Fibroblast of pulmonary artery (primary cell): Measurements from ENCODE around the gene THADA.

Experiments
- DNase-seq: peaks from one replicate; pipeline ENCODE4 v3.0.0-alpha.2; 2010; ENCODE audit warnings: low read depth
- H3K4me3 ChIP-seq: replicated peaks from 2 replicates; pipeline ENCODE4 v1.5.1; 2011; ENCODE audit warnings: low read depth, mild to moderate bottlenecking, control low read depth, low read length, moderate library complexity
- TF ChIP-seq, protein P1 (sequence below): IDR thresholded peaks from 2 replicates; pipeline ENCODE4 v1.5.1; 2011; ENCODE audit warnings: mild to moderate bottlenecking, control low read depth, low read length, inconsistent platforms; ENCODE audit errors: missing control alignments

The THADA gene

DNA sequence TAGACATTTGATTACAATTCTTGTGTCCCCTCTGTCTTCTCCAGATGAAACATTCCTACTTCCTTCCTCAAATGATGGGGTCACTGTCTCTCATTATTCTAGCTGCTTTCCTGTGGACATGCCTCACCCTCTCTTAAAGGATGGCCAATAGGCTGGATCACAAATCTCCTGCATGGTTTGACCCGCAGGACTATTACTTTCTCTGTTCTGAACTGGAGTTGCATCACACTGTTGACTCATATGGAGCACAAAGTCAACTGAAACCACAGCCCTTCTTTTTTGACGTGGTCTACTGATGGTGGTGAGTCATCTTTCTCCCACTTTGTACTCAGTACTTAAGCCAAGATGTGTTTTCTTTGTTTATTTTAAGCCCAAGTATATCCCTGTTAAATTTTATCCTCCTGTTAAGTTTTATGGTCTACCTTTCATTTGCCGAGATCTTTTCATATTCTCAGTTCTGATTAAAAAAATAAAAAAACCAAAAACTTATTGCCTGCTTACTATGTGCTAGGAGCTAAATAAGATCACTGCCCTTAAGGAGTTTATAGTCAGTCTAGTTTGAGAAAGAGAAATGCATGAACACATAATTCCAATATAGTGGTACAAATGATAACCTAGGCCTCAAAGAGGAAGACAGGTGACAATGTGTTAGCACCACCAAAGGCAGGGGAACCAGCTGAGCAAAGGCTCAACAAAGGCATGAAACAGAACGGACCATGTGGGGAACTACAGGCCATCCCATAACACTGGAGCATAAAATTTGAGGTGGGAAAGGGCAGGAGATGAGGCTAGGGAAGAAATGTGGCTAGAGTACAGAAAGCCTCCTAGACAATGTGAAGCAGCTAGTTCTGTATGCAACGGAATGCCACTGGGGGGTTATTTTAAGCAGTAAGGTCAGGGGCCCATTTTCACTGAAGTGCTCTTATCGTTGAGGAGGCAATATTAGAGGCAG, 301.8 kb downstream of the THADA start:
- peak; percentile 99 for DNase-seq
- TF ChIP-seq, protein P1, sequence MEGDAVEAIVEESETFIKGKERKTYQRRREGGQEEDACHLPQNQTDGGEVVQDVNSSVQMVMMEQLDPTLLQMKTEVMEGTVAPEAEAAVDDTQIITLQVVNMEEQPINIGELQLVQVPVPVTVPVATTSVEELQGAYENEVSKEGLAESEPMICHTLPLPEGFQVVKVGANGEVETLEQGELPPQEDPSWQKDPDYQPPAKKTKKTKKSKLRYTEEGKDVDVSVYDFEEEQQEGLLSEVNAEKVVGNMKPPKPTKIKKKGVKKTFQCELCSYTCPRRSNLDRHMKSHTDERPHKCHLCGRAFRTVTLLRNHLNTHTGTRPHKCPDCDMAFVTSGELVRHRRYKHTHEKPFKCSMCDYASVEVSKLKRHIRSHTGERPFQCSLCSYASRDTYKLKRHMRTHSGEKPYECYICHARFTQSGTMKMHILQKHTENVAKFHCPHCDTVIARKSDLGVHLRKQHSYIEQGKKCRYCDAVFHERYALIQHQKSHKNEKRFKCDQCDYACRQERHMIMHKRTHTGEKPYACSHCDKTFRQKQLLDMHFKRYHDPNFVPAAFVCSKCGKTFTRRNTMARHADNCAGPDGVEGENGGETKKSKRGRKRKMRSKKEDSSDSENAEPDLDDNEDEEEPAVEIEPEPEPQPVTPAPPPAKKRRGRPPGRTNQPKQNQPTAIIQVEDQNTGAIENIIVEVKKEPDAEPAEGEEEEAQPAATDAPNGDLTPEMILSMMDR: no peak
- H3K4me3 ChIP-seq: no peak overlapping the region

GRCh38 chr2:43292851-43293743, 302.7 kb downstream of the THADA start:
- DNase-seq: no peak
- TF ChIP-seq, protein P1: no peak

GRCh38 chr2:43292297-43292696, 303.5 kb downstream of the THADA start:
- DNase-seq: no peak
- no peak overlapping the region for H3K4me3 ChIP-seq
- TF ChIP-seq, protein P1: no peak

More at GRCh38 chr2:43292851-43293743, 302.7 kb downstream of the THADA start:
- H3K4me3 ChIP-seq: no peak overlapping the region

DNA sequence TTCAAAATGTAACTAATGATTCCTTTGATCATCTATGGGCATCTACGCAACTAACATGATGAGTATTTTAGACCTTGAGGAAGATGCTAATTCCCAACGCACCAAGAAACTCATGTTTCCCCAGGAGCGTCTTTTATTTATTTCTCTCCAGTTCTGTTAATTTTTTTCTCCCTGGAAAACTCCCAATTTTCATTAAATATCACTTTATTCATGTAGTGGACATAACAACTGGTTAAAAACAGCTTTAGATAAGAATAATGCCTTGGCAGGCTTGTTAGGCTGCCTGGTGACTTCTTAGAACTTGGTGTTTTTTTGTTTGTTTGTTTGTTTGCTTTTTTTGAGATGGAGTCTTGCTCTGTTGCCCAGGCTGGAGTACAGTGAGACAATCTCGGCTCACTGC, 306.5 kb downstream of the THADA start:
- no peak overlapping the region for H3K4me3 ChIP-seq
- DNase-seq: no peak
- TF ChIP-seq, protein P1: no peak

GRCh38 chr2:43288417-43289305, 307.2 kb downstream of the THADA start:
- no peak overlapping the region for H3K4me3 ChIP-seq
- TF ChIP-seq, protein P1: no peak

GRCh38 chr2:43285987-43286386, 309.9 kb downstream of the THADA start:
- TF ChIP-seq, protein P1: no peak

More at GRCh38 chr2:43288417-43289305, 307.2 kb downstream of the THADA start:
- no peak for DNase-seq

More at GRCh38 chr2:43285987-43286386, 309.9 kb downstream of the THADA start:
- no peak overlapping the region for H3K4me3 ChIP-seq
- no peak for DNase-seq
